Measurements from ENCODE around the gene HMX1.

GRCh38 chr4:8917321-8917811 lies 45.7 kb upstream of the HMX1 start:
- TF ChIP-seq, protein P1, sequence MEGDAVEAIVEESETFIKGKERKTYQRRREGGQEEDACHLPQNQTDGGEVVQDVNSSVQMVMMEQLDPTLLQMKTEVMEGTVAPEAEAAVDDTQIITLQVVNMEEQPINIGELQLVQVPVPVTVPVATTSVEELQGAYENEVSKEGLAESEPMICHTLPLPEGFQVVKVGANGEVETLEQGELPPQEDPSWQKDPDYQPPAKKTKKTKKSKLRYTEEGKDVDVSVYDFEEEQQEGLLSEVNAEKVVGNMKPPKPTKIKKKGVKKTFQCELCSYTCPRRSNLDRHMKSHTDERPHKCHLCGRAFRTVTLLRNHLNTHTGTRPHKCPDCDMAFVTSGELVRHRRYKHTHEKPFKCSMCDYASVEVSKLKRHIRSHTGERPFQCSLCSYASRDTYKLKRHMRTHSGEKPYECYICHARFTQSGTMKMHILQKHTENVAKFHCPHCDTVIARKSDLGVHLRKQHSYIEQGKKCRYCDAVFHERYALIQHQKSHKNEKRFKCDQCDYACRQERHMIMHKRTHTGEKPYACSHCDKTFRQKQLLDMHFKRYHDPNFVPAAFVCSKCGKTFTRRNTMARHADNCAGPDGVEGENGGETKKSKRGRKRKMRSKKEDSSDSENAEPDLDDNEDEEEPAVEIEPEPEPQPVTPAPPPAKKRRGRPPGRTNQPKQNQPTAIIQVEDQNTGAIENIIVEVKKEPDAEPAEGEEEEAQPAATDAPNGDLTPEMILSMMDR (IDR thresholded peaks at IDR 0.05) = no peak
- no peak for TF ChIP-seq ZFX (IDR thresholded peaks at IDR 0.05; ENCODE audit: borderline replicate concordance)

Data from 22Rv1 (cell line).